HepG2 (cell line): ENCODE results near the gene RMRP. TPM values are rescaled to one million over a fixed set of nuclear protein-coding genes. Genes with fewer than 3 reads are reported as not detected.
A peak's percentile ranks its signal among the peaks of the same experiment; 100 is the strongest.

Experiments
- AFF4 ChIP-seq: sonication (generic); formaldehyde crosslinking; IDR thresholded peaks from 2 replicates; pipeline ENCODE4 v1.4.0; 2020; ENCODE audit warnings: missing genetic modification reagents
- GRHL1 ChIP-seq: sonication (generic); formaldehyde crosslinking; conservative IDR thresholded peaks from 2 replicates; pipeline ENCODE4 v1.8.0; 2022; ENCODE audit warnings: missing genetic modification reagents
- HIC2 ChIP-seq: sonication (generic); formaldehyde crosslinking; IDR thresholded peaks from 2 replicates; pipeline ENCODE4 v1.9.0; 2022; ENCODE audit warnings: low read depth, missing genetic modification reagents
- HOXA7 ChIP-seq: sonication (generic); formaldehyde crosslinking; IDR thresholded peaks from 2 replicates; pipeline ENCODE4 v1.8.1; 2022; ENCODE audit warnings: mild to moderate bottlenecking, missing genetic modification reagents, moderate library complexity
- NFKB2 ChIP-seq: sonication (generic); formaldehyde crosslinking; IDR thresholded peaks from 2 replicates; pipeline ENCODE4 v1.4.0; 2020; ENCODE audit warnings: missing genetic modification reagents, borderline replicate concordance
- RFXANK ChIP-seq: IDR thresholded peaks from 2 replicates; pipeline ENCODE4 v1.6.1; 2016
- SALL1 ChIP-seq: sonication (generic); formaldehyde crosslinking; IDR thresholded peaks from 2 replicates; pipeline ENCODE4 v1.8.0; 2022; ENCODE audit warnings: mild to moderate bottlenecking, missing genetic modification reagents
- SPEN ChIP-seq: sonication (generic); formaldehyde crosslinking; IDR thresholded peaks from 2 replicates; pipeline ENCODE4 v1.5.1; 2020; ENCODE audit warnings: low read depth, mild to moderate bottlenecking, missing genetic modification reagents
- ZBTB38 ChIP-seq: sonication (generic); formaldehyde crosslinking; IDR thresholded peaks from 2 replicates; pipeline ENCODE4 v1.5.1; 2020; ENCODE audit warnings: mild to moderate bottlenecking, missing genetic modification reagents
- ZFP36 ChIP-seq: fragments of 150-350 bp; IDR thresholded peaks from 2 replicates; pipeline ENCODE4 v1.6.1; 2018; ENCODE audit warnings: borderline replicate concordance, low read length, low read depth; ENCODE audit not compliant: partially characterized antibody
- ZNF12 ChIP-seq: sonication (generic); formaldehyde crosslinking; IDR thresholded peaks from 2 replicates; pipeline ENCODE4 v1.5.0; 2020; ENCODE audit warnings: missing genetic modification reagents
- ZNF558 ChIP-seq: sonication (generic); formaldehyde crosslinking; IDR thresholded peaks from 2 replicates; pipeline ENCODE4 v1.9.0; 2022; ENCODE audit warnings: mild to moderate bottlenecking, missing genetic modification reagents, borderline replicate concordance
- ZNF567 ChIP-seq: sonication (generic); formaldehyde crosslinking; IDR thresholded peaks from 2 replicates; pipeline ENCODE4 v1.8.1; 2023; ENCODE audit warnings: mild to moderate bottlenecking, missing genetic modification reagents, borderline replicate concordance
- ZNF569 ChIP-seq: sonication (generic); formaldehyde crosslinking; IDR thresholded peaks from 2 replicates; pipeline ENCODE4 v1.5.0; 2020; ENCODE audit warnings: mild to moderate bottlenecking, missing genetic modification reagents, moderate library complexity, borderline replicate concordance
- ZNF580 ChIP-seq: IDR thresholded peaks from 2 replicates; pipeline ENCODE4 v1.6.1; 2016; ENCODE audit warnings: low read depth, borderline replicate concordance
- ZNF841 ChIP-seq: sonication (generic); formaldehyde crosslinking; IDR thresholded peaks from 2 replicates; pipeline ENCODE4 v1.8.1; 2023; ENCODE audit warnings: missing genetic modification reagents, borderline replicate concordance
- polyA plus RNA-seq, 8 experiments: library from polyadenylated mRNA; depleted of rRNA in 3 of 8; stranded (reverse) in 7 of 8; unstranded in 1 of 8; fragments of >200 nt; fragmentation: Illumina TruSeq in 4 of 8; extraction: Trizol in 4 of 8; gene quantifications; 2 replicates each; pipeline versions ENCODE4 v1.2.1 to v1.2.3, GENCODE V29; 2011 to 2016; ENCODE audit warnings: low read depth in 4 of 8, missing spikeins in 1 of 8, mixed read lengths in 1 of 8; ENCODE audit not compliant: insufficient read depth in 1 of 8
- total RNA-seq, 5 experiments: library from RNA; depleted of rRNA; stranded (reverse); fragments of >200 nt; fragmentation: Illumina TruSeq; extraction: Trizol; gene quantifications; 2 replicates each; pipeline ENCODE4 v1.2.3, GENCODE V29; 2016; ENCODE audit warnings: low read depth in 1 of 5
- TF ChIP-seq, protein P1 (sequence below): sonication (generic); formaldehyde crosslinking; IDR thresholded peaks from 2 replicates; pipeline ENCODE4 v1.4.0; 2020; ENCODE audit warnings: mild to moderate bottlenecking, missing genetic modification reagents

The RMRP gene
- total and polyA plus RNA-seq, 2 of the 13 experiments (the other 11 are each of a cell fraction or from before 2014, with no cell fraction given): 51.4 to 4,025 TPM

- TF ChIP-seq ZBTB38 (CRISPR knock-in tag) (no peak), AFF4 (CRISPR knock-in tag) (no peak), ZNF12 (CRISPR knock-in tag) (no peak), HIC2 (no peak), RFXANK (CRISPR knock-in tag) (no peak), ZNF580 (CRISPR knock-in tag) (peak; percentile 57; the same call in 1 of the 2 replicates), SPEN (CRISPR knock-in tag) (no peak), ZNF558 (CRISPR knock-in tag) (no peak), ZNF841 (no peak), HOXA7 (no peak), GRHL1 (CRISPR knock-in tag) (no peak), ZNF567 (CRISPR knock-in tag) (no peak), ZFP36 (no peak), SALL1 (CRISPR knock-in tag) (peak; percentile 83), NFKB2 (no peak), ZNF569 (CRISPR knock-in tag) (no peak)
- TF ChIP-seq, protein P1, sequence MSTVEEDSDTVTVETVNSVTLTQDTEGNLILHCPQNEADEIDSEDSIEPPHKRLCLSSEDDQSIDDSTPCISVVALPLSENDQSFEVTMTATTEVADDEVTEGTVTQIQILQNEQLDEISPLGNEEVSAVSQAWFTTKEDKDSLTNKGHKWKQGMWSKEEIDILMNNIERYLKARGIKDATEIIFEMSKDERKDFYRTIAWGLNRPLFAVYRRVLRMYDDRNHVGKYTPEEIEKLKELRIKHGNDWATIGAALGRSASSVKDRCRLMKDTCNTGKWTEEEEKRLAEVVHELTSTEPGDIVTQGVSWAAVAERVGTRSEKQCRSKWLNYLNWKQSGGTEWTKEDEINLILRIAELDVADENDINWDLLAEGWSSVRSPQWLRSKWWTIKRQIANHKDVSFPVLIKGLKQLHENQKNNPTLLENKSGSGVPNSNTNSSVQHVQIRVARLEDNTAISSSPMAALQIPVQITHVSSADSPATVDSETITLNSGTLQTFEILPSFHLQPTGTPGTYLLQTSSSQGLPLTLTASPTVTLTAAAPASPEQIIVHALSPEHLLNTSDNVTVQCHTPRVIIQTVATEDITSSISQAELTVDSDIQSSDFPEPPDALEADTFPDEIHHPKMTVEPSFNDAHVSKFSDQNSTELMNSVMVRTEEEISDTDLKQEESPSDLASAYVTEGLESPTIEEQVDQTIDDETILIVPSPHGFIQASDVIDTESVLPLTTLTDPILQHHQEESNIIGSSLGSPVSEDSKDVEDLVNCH: no peak
Measured at GRCh38 chr9:35669331-35670145, 11.7 kb upstream of the RMRP start (continued).
